ENCODE measurements around the gene MTFR1L. TPM values are rescaled to one million over a fixed set of nuclear protein-coding genes. Genes with fewer than 3 reads are reported as not detected.

The MTFR1L gene
- polyA plus RNA-seq, 2 of the 4 experiments (the other 2 are of a cell fraction) = 26.1 TPM

DNA sequence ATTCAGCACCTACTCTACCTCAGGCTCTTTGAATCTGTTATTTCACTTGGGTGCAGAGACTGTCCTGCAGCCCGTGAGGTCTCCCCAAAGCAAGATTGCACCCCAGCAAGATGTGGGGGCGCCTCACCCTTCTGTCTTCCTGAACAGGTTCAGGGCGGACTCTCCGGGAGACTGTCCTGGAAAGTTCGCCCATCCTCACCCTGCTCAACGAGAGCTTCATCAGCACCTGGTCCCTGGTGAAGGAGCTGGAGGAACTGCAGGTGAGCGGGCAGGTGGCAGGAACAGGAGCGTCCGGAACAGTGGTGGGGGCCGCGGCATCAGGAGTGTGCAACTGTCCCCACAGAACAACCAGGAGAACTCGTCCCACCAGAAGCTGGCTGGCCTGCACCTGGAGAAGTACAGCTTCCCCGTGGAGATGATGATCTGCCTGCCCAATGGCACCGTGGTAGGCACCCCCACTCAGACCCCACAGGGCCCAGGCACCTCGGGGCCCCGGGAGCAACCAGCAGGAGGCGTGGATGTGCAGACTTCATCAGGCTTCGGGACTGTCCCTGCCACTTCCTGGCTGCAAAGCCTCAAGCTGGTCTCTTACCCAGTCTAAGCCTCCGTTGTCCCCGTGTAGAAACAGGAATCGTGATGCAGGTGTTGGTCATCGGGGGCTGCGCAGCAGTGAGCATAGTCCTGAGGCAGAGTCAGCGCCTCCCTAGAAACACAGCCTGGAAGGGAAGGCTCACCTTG lies 5.9 kb upstream of the MTFR1L start:
- ChIA-PET POLR2A (no interaction called here), CTCF (interaction anchor here (0.9 to 1.7 kb wide), 3 partner anchors 23 to 205 kb away, joined by 3 to 6 read pairs (median 5); partner anchors contain the start of gene PAFAH2)
- TF ChIP-seq, protein P1, sequence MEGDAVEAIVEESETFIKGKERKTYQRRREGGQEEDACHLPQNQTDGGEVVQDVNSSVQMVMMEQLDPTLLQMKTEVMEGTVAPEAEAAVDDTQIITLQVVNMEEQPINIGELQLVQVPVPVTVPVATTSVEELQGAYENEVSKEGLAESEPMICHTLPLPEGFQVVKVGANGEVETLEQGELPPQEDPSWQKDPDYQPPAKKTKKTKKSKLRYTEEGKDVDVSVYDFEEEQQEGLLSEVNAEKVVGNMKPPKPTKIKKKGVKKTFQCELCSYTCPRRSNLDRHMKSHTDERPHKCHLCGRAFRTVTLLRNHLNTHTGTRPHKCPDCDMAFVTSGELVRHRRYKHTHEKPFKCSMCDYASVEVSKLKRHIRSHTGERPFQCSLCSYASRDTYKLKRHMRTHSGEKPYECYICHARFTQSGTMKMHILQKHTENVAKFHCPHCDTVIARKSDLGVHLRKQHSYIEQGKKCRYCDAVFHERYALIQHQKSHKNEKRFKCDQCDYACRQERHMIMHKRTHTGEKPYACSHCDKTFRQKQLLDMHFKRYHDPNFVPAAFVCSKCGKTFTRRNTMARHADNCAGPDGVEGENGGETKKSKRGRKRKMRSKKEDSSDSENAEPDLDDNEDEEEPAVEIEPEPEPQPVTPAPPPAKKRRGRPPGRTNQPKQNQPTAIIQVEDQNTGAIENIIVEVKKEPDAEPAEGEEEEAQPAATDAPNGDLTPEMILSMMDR (IDR thresholded peaks at IDR 0.05) = no peak
- no peak for TF ChIP-seq ZC3H11A (IDR thresholded peaks at IDR 0.05)
- no peak for TF ChIP-seq NFE2L2 (conservative IDR thresholded peaks at IDR 0.05; ENCODE audit: low read length)
- Histone ChIP-seq H3K4me2 (no peak overlapping the region), H3K27ac (no peak overlapping the region), H3K9me3 (no peaks in the 10 kb centered on the region), H3K4me3 (no peak overlapping the region), H3K4me1 (peaks cover 6% of the 10 kb centered on the region; the same call in 2 of the 3 replicates)
- 86% methylated on average over 18 of the region's 24 CpGs for WGBS (ENCODE audit: missing lambda C conversion rate)
- DNase-seq (ENCODE audit: low read depth in 1 of 2, low spot score in 1 of 2) = no peak
- no peak for FAIRE-seq
- no peak for ATAC-seq

DNA sequence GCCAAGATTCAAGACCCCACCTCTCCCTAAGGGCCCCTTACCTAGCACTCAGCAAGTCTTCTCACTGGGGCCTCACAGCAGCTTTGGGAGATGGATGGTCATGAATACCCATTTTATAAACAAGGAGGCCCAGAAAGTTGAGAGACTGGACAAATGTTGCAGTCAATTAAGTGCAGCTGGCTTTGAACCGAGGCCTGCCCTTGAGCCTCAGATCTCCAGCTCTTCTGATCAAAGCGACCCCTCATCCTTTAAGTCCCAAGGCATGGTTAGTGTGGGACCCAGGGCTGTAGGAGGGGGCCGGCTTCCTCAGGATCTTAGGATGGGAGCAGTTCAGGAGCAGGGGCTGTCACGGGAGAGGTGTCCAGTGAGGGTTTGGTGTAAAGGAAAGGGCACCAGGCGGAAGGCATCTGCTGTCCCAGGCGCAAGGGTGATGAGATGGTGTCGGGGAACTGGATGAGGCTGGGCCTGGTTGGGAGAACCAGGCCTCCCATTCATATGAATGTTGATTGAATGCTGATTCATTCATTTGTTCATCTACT lies 5.1 kb upstream of the MTFR1L start:
- DNase-seq (ENCODE audit: low read depth in 1 of 2, low spot score in 1 of 2) (no peak), FAIRE-seq (no peak), ATAC-seq (no peak)
- POLR2A ChIA-PET = no interaction called here
- 94% methylated on average over 7 of the region's 7 CpGs for whole genome bisulfite sequencing (ENCODE audit: missing lambda C conversion rate)
- H3K27ac ChIP-seq = no peak overlapping the region
- CTCF ChIA-PET = interaction anchor here (0.7 to 1.7 kb wide), 4 partner anchors 23 to 205 kb away, joined by 3 to 6 read pairs (median 4); partner anchors contain the start of gene PAFAH2
- no peak overlapping the region for H3K4me2 ChIP-seq
- H3K4me3 ChIP-seq = no peak overlapping the region
- H3K9me3 ChIP-seq = no peaks in the 10 kb centered on the region
- peaks cover 8% of the 10 kb centered on the region; the same call in 2 of the 3 replicates for H3K4me1 ChIP-seq
- no peak for TF ChIP-seq CHD4 (IDR thresholded peaks at IDR 0.05; ENCODE audit: borderline replicate concordance)
- no peak for TF ChIP-seq FOXS1 (CRISPR knock-in tag; IDR thresholded peaks at IDR 0.05)
- TF ChIP-seq EHMT2 (IDR thresholded peaks at IDR 0.05; ENCODE audit: low read depth) = no peak
- no peak for TF ChIP-seq HOXB13 (CRISPR knock-in tag; IDR thresholded peaks at IDR 0.05; ENCODE audit: low read depth)
- no peak for TF ChIP-seq GATA3 (IDR thresholded peaks at IDR 0.05; ENCODE audit: borderline replicate concordance)
- TF ChIP-seq ZC3H11A (IDR thresholded peaks at IDR 0.05) = no peak
- TF ChIP-seq MYC (IDR thresholded peaks at IDR 0.05; ENCODE audit: borderline replicate concordance, low read length) = no peak
- no peak for TF ChIP-seq ZFP36 (IDR thresholded peaks at IDR 0.05; ENCODE audit: borderline replicate concordance, partially characterized antibody)
- TF ChIP-seq, protein P2, sequence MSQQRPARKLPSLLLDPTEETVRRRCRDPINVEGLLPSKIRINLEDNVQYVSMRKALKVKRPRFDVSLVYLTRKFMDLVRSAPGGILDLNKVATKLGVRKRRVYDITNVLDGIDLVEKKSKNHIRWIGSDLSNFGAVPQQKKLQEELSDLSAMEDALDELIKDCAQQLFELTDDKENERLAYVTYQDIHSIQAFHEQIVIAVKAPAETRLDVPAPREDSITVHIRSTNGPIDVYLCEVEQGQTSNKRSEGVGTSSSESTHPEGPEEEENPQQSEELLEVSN (IDR thresholded peaks at IDR 0.05; ENCODE audit: borderline replicate concordance, low read depth) = no peak
- TF ChIP-seq PHF8 (IDR thresholded peaks at IDR 0.05; ENCODE audit: borderline replicate concordance, low read depth) = no peak
- TF ChIP-seq RFX5 (IDR thresholded peaks at IDR 0.05) = no peak

DNA sequence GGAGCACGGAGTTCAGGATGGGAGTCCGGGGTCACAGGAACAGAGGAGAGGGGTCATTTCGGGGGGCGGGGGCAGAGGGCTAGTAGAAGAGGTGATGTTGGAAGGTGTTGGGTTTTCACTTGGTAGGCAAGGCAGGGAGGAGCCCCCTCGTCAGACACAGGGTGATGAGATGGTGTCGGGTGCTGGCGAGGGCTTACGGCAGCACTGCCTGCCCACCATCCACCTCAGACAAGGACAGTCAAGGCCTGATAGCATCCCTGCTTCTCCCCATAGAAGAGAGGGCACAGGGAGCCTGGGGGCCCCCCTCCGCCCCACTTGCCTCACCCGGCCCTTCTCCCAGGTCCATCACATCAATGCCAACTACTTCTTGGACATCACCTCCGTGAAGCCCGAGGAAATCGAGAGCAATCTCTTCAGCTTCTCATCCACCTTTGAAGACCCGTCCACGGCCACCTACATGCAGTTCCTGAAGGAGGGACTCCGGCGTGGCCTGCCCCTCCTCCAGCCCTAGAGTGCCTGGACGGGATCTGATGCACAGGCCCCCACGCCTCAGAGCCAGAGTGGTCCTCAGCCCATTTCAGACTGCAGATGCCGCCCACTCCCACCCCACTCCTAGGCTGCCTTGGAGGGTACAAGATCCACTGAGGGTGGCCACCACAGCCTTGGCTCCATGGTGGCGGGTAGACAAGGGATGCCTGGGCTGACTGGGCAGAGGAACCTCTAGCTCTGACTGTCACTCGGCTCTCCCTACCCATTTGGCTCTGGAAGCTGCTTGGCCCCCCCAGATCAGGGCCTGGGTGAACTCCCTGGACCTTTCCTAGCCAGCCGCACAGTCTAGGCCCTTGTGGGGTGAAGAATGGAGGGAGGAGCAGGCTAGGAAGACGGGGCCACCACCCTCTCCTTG lies 4.3 kb upstream of the MTFR1L start:
- DNase-seq (ENCODE audit: low read depth in 1 of 2, low spot score in 1 of 2) = no peak
- H3K27ac ChIP-seq = no peak overlapping the region
- FAIRE-seq = no peak
- no peak overlapping the region for H3K4me3 ChIP-seq
- ATAC-seq = no peak
- H3K4me2 ChIP-seq = no peak overlapping the region
- ChIA-PET POLR2A (no interaction called here), CTCF (interaction anchor here (0.7 to 1.7 kb wide), 3 partner anchors 47 to 206 kb away, joined by 3 to 6 read pairs (median 5); partner anchors contain the start of gene PAFAH2)
- peaks cover 8% of the 10 kb centered on the region; the same call in 2 of the 3 replicates for H3K4me1 ChIP-seq
- 95% methylated on average over 21 of the region's 24 CpGs for WGBS (ENCODE audit: missing lambda C conversion rate)
- H3K9me3 ChIP-seq = no peaks in the 10 kb centered on the region
- TF ChIP-seq ZSCAN20 (CRISPR knock-in tag; IDR thresholded peaks at IDR 0.05) (no peak), EHF (CRISPR knock-in tag; IDR thresholded peaks at IDR 0.05) (no peak), MYC (IDR thresholded peaks at IDR 0.05; ENCODE audit: borderline replicate concordance, low read length) (no peak), CEBPB (IDR thresholded peaks at IDR 0.05) (no peak), ZC3H11A (IDR thresholded peaks at IDR 0.05) (no peak), CBX2 (IDR thresholded peaks at IDR 0.05; ENCODE audit: borderline replicate concordance, low read depth) (no peak), NPAS2 (CRISPR knock-in tag; IDR thresholded peaks at IDR 0.05; ENCODE audit: borderline replicate concordance) (no peak), NFE2L2 (conservative IDR thresholded peaks at IDR 0.05; ENCODE audit: low read length) (no peak)
- TF ChIP-seq, protein P3, sequence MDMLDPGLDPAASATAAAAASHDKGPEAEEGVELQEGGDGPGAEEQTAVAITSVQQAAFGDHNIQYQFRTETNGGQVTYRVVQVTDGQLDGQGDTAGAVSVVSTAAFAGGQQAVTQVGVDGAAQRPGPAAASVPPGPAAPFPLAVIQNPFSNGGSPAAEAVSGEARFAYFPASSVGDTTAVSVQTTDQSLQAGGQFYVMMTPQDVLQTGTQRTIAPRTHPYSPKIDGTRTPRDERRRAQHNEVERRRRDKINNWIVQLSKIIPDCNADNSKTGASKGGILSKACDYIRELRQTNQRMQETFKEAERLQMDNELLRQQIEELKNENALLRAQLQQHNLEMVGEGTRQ (IDR thresholded peaks at IDR 0.05) = no peak
- TF ChIP-seq, protein P4, sequence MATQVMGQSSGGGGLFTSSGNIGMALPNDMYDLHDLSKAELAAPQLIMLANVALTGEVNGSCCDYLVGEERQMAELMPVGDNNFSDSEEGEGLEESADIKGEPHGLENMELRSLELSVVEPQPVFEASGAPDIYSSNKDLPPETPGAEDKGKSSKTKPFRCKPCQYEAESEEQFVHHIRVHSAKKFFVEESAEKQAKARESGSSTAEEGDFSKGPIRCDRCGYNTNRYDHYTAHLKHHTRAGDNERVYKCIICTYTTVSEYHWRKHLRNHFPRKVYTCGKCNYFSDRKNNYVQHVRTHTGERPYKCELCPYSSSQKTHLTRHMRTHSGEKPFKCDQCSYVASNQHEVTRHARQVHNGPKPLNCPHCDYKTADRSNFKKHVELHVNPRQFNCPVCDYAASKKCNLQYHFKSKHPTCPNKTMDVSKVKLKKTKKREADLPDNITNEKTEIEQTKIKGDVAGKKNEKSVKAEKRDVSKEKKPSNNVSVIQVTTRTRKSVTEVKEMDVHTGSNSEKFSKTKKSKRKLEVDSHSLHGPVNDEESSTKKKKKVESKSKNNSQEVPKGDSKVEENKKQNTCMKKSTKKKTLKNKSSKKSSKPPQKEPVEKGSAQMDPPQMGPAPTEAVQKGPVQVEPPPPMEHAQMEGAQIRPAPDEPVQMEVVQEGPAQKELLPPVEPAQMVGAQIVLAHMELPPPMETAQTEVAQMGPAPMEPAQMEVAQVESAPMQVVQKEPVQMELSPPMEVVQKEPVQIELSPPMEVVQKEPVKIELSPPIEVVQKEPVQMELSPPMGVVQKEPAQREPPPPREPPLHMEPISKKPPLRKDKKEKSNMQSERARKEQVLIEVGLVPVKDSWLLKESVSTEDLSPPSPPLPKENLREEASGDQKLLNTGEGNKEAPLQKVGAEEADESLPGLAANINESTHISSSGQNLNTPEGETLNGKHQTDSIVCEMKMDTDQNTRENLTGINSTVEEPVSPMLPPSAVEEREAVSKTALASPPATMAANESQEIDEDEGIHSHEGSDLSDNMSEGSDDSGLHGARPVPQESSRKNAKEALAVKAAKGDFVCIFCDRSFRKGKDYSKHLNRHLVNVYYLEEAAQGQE (IDR thresholded peaks at IDR 0.05) = no peak
